Gastroesophageal sphincter (tissue), 4 donors: Measurements from ENCODE around the gene SORBS1. TPM values are rescaled to one million over a fixed set of nuclear protein-coding genes. Genes with fewer than 3 reads are reported as not detected.

Experiments
- ATAC-seq: fragments of 150-250 bp; one replicate; pipeline ENCODE4 v1.9.1; 2016; ENCODE audit warnings: mild to moderate bottlenecking, moderate library complexity
- H3K27ac ChIP-seq, 4 donors: fragments of 200-600 bp; sonication (generic) in 3 of 4; 1 replicate in 3 of 4; 2 replicates in 1 of 4; pipeline ENCODE4 v1.5.1; 2016 to 2019
- H3K27me3 ChIP-seq: fragments of 200-600 bp; sonication (generic); one replicate; pipeline ENCODE4 v1.5.1; 2019
- H3K36me3 ChIP-seq, 2 donors: fragments of 200-600 bp; sonication (generic); one replicate each; pipeline ENCODE4 v1.5.1; 2019; ENCODE audit warnings: control low read depth in 1 of 2
- H3K4me1 ChIP-seq, 3 donors: fragments of 200-600 bp; sonication (generic); 1 replicate in 2 of 3; 2 replicates in 1 of 3; pipeline ENCODE4 v1.5.1; 2016 to 2019; ENCODE audit warnings: control low read depth in 2 of 3
- H3K4me3 ChIP-seq, 2 donors: fragments of 200-600 bp; sonication (generic); one replicate each; pipeline ENCODE4 v1.5.1; 2019; ENCODE audit warnings: mild to moderate bottlenecking in 1 of 2, moderate library complexity in 1 of 2
- H3K9me3 ChIP-seq, 3 donors: fragments of 200-600 bp; sonication (generic); one replicate each; pipeline ENCODE4 v1.5.1; 2017 to 2019; ENCODE audit warnings: control low read depth in 2 of 3
- EP300 ChIP-seq: sonication (generic); formaldehyde crosslinking; IDR thresholded peaks from one replicate; pipeline ENCODE4 v1.6.1; 2017; ENCODE audit warnings: antibody characterized with exemption, mild to moderate bottlenecking
- POLR2A ChIP-seq, 2 donors: fragments of 450-650 bp; IDR thresholded peaks; one replicate each; pipeline ENCODE4 v1.6.1; 2017; ENCODE audit warnings: antibody characterized with exemption in 2 of 2, mild to moderate bottlenecking in 2 of 2, moderate library complexity in 1 of 2
- POLR2AphosphoS5 ChIP-seq: sonication (generic); formaldehyde crosslinking; IDR thresholded peaks from one replicate; pipeline ENCODE4 v1.6.1; 2017; ENCODE audit warnings: antibody characterized with exemption
- WGBS, 2 donors: methylation state at CpG; one replicate each; pipeline ENCODE4 v1.1.5; 2018; ENCODE audit warnings: low coverage in 1 of 2; 5-methylcytosine and 5-hydroxymethylcytosine counted together
- total RNA-seq, 4 donors: library from RNA; depleted of rRNA; stranded (reverse); fragments of >200 nt; gene quantifications; one replicate each; pipeline ENCODE4 v1.1.0, GENCODE V29; 2016
- TF ChIP-seq, protein P1 (sequence below), 4 experiments: fragments of 200-600 bp in 2 of 4; fragments of 450-650 bp in 2 of 4; sonication (generic) in 1 of 4; IDR thresholded peaks; one replicate each; pipeline ENCODE4 v1.5.1; 2017 to 2019; ENCODE audit warnings: antibody characterized with exemption in 4 of 4, mild to moderate bottlenecking in 2 of 4, moderate library complexity in 2 of 4

The SORBS1 gene
- total RNA-seq, 4 donors from 2014 or later = 1,866 to 2,220 (median 1,948) TPM

DNA sequence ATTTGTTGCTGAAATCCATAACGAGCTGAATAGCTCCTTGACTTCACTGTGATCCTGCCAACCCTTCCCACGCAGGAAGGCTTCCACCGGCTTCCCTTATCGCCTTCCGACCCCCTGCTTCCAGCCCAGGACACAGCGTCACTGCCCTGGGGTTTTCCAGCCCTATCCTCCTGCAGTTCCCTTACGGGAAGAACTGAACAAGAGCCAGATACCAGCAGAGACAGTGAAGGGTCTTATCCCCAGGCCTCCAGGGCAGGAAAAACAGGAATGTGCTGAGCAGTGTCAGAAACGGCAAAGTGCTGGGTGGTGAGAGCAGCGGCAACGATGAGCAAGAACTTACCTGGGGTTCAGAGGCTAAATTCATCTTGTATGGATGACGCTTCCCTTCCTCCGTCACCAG is 292.7 kb downstream of the SORBS1 start:
- peak overlapping the region; percentile 5 to 85 (median 59) for H3K27ac ChIP-seq
- no peak overlapping the region for H3K4me3 ChIP-seq
- peaks cover 0 to 20% (median 0%) of the 10 kb centered on the region in 3 donors for H3K4me1 ChIP-seq
- TF ChIP-seq, protein P1, sequence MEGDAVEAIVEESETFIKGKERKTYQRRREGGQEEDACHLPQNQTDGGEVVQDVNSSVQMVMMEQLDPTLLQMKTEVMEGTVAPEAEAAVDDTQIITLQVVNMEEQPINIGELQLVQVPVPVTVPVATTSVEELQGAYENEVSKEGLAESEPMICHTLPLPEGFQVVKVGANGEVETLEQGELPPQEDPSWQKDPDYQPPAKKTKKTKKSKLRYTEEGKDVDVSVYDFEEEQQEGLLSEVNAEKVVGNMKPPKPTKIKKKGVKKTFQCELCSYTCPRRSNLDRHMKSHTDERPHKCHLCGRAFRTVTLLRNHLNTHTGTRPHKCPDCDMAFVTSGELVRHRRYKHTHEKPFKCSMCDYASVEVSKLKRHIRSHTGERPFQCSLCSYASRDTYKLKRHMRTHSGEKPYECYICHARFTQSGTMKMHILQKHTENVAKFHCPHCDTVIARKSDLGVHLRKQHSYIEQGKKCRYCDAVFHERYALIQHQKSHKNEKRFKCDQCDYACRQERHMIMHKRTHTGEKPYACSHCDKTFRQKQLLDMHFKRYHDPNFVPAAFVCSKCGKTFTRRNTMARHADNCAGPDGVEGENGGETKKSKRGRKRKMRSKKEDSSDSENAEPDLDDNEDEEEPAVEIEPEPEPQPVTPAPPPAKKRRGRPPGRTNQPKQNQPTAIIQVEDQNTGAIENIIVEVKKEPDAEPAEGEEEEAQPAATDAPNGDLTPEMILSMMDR (IDR thresholded peaks at IDR 0.05) = no peak
- TF ChIP-seq POLR2AphosphoS5 = peak; percentile 57
- H3K9me3 ChIP-seq = no peaks in the 10 kb centered on the region
- ATAC-seq = peak; percentile 51
- H3K36me3 ChIP-seq = peaks cover 0 to 12% of the 10 kb centered on the region in 2 donors
- H3K27me3 ChIP-seq = no peaks in the 10 kb centered on the region
- WGBS, 2 donors = 59 to 93% methylated on average over 2 to 7 of the region's 12 CpGs

DNA sequence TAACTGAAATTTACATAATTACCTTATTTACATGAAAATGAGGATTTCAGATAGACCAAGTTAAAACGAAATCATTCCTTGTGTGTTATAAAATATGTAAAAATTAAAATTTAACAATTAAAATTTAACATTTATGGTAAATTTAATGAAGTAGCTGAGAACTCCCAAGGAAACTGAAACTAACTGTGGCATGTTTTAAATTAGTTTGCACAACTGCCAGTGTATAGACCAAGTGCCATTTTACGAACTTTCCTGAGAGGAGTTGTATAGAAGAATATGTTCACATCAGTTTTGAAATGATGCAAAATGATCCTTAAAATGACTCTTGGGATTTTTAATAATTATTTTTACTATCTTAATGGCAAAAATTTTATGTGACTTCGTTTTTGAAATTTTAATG is 293.9 kb downstream of the SORBS1 start:
- TF ChIP-seq, protein P1 (IDR thresholded peaks at IDR 0.05) = no peak
- no peak for TF ChIP-seq POLR2A (IDR thresholded peaks at IDR 0.05)
- no peak for TF ChIP-seq EP300
- no peak for TF ChIP-seq POLR2AphosphoS5
- H3K4me1 ChIP-seq = peaks cover 0 to 8% (median 0%) of the 10 kb centered on the region in 3 donors
- H3K36me3 ChIP-seq = peaks cover 0 to 14% of the 10 kb centered on the region in 2 donors
- WGBS, 2 donors = 90 to 94% methylated on average over 3 of the region's 3 CpGs
- H3K27me3 ChIP-seq = no peaks in the 10 kb centered on the region
- peak overlapping the region in 3 of 4 donors; percentile 52 to 85 (median 70) for H3K27ac ChIP-seq
- no peak for ATAC-seq
- H3K4me3 ChIP-seq = no peak overlapping the region
- H3K9me3 ChIP-seq = no peaks in the 10 kb centered on the region

DNA sequence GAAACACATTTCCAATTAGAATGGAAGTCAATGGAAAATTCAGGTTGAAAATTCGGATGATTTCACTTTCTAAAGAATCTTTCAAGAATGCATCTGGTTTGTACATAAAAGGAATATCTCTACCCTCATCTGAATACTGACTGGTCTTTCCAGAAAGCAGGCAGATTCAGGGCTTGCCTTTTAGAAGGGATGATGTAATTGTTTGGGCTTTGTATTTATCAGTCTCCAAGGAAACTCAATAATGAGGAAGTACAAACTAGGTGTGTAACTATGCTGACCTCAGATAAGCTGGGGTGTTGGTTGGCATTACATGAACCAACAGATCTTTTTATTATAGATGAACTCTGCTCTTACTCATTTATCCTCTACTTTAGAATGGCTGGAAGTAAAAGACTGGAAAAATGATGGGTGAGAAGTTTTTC is 294.5 kb downstream of the SORBS1 start:
- Histone ChIP-seq H3K36me3 (peaks cover 0 to 14% of the 10 kb centered on the region in 2 donors), H3K27me3 (no peaks in the 10 kb centered on the region), H3K4me3 (no peak overlapping the region), H3K4me1 (peaks cover 0 to 7% (median 0%) of the 10 kb centered on the region in 3 donors), H3K9me3 (no peaks in the 10 kb centered on the region), H3K27ac (peak overlapping the region in 3 of 4 donors; percentile 34 to 85 (median 52))
- peak; percentile 71 for ATAC-seq
- WGBS, 2 donors = 17 to 30% methylated on average over 1 of the region's 1 CpG
- TF ChIP-seq, protein P1 (IDR thresholded peaks at IDR 0.05) = no peak
- no peak for TF ChIP-seq POLR2AphosphoS5
- no peak for TF ChIP-seq POLR2A (IDR thresholded peaks at IDR 0.05)
- no peak for TF ChIP-seq EP300

DNA sequence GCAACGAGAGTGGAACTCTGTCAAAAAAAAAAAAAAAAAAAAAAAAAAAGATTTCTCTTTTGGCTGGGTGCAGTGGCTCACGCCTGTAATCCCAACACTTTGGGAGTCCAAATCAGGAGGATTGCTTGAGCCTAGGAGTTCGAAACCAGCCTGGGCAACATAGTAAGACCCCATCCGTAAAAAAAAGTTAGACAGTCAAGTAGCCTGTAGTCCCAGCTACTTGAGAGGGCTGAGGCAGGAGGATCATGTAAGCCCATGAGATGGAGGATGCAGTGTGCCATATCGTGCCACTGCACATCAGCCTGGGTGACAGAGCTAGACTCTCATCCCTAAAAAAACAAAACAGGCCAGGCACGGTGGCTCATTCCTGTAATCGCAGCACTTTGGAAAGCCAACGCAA is 295.6 kb downstream of the SORBS1 start:
- 100% methylated on average over 1 to 3 of the region's 8 CpGs for WGBS, 2 donors
- H3K27ac ChIP-seq = no peak overlapping the region

DNA sequence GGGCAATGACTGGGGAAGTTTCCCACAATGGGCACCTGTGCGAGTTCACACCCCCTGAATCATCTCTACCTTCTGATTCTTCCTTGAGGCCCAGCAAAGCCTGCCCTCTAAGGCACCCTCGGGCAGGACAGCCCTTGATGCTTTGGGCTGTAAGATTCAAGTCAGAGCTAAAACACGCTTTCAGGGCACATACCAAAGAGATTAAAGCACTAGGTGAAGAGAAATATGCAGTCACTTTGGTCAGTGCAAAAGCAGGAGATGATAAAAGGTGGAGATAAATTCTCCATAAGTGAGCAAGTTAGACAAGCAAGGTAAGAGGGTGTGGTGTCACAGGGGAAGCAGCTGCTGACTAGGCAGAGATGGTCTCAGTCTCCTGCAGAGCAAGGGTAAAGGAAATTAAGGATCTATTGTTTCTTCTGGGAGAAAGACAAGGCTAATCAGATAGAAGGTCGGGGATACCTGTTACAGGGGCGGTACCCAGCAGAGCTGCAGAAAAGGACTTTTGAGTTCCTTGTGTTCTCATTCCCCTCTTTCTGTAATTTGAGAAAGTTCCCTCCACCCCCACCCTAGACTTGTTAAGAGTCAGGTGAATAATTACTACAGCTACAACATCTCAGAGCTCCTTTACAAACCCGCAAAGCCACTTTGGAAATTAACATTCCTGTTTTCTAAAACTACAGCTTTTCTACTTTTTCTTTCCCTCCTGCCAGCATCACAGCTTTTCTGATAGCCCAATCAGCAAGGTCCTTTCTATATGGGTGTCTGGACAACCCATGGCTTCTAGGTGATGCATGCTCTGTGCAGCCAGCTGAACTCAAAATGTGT is 296.7 kb downstream of the SORBS1 start:
- Histone ChIP-seq H3K36me3 (peaks cover 0 to 30% of the 10 kb centered on the region in 2 donors), H3K27me3 (no peaks in the 10 kb centered on the region), H3K27ac (peak overlapping the region in 1 of 4 donors; percentile 5), H3K9me3 (no peaks in the 10 kb centered on the region), H3K4me3 (no peak overlapping the region), H3K4me1 (peaks cover 0 to 23% (median 12%) of the 10 kb centered on the region in 3 donors)
- no peak for ATAC-seq
- no peak for TF ChIP-seq POLR2A (IDR thresholded peaks at IDR 0.05)
- TF ChIP-seq, protein P1 (IDR thresholded peaks at IDR 0.05) = no peak
- no peak for TF ChIP-seq POLR2AphosphoS5
- no peak for TF ChIP-seq EP300
- 92 to 100% methylated on average over 4 of the region's 6 CpGs for WGBS, 2 donors

More for the DNA sequence above, 295.6 kb downstream of the SORBS1 start:
- H3K27me3 ChIP-seq = no peaks in the 10 kb centered on the region
- peaks cover 0 to 20% of the 10 kb centered on the region in 2 donors for H3K36me3 ChIP-seq
- H3K4me1 ChIP-seq = peaks cover 0 to 15% (median 8%) of the 10 kb centered on the region in 3 donors
- no peaks in the 10 kb centered on the region for H3K9me3 ChIP-seq
- no peak for ATAC-seq
- no peak for TF ChIP-seq EP300
- TF ChIP-seq POLR2A (IDR thresholded peaks at IDR 0.05) = no peak
- H3K4me3 ChIP-seq = no peak overlapping the region
